GM18520 (cell line): ENCODE measurements around the gene ADD1.

Experiments
- ATAC-seq: cut with Tn5 transposase; IDR thresholded peaks from one replicate; pipeline ENCODE4 v1.9.1; 2021; ENCODE audit not compliant: unreplicated experiment

The ADD1 gene

DNA sequence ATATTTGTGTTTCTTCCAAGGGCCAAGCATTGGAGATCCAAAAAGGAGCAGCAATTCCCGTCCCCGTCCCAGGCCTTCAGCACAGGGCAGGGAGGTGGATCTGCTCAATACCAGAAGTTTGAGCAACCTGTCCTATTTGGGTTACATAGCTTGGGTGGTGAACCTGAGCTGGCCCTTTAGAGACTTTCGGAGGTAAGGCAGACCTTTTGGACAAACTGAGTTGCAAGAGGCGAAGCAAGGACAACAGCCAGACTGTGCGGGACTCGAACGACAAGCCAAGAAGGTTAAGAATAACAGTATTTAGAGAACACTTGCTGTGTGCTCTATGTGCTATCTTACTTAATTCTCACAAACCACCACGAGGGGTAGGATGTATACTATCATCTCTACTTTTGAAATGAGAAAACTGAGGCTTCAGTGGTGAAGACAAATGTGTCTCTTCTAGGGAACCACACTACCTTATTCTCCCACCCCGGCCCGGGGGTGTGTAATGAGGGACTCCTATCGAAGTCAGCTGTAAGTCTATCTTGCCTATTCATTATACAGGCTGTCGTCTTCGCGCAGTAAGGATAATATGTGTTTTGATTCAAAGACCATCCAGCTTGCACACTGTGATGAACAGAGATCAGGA lies 118.3 kb downstream of the ADD1 start:
- no peak for ATAC-seq

DNA sequence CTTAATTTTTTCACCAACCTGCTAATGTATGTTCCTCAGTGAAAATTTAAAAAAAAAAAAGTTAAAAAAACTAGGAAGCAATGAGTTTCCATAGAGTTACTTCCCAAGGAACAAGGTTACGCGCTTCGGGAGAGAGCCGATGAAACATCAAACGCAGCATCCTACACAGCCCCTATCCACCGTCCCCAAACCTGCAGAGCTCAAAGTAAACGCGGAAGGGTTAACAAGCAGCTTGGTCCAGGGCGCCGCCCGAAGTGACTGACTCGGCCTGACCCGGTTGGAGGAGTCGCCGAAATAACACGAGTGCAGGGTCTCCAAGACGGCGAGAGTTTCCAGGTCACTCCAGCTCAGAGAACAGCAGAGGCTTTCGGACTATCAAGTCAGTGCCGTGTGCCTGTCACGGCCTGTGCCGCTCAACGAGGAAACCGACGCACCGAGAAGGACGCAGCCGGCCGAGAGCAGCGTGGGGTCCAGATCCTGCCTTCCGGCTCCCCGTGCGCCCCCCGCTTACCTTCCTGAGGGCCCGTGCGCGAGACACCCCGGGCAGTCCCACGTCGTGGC lies 119.0 kb downstream of the ADD1 start:
- ATAC-seq = peak; percentile 5

DNA sequence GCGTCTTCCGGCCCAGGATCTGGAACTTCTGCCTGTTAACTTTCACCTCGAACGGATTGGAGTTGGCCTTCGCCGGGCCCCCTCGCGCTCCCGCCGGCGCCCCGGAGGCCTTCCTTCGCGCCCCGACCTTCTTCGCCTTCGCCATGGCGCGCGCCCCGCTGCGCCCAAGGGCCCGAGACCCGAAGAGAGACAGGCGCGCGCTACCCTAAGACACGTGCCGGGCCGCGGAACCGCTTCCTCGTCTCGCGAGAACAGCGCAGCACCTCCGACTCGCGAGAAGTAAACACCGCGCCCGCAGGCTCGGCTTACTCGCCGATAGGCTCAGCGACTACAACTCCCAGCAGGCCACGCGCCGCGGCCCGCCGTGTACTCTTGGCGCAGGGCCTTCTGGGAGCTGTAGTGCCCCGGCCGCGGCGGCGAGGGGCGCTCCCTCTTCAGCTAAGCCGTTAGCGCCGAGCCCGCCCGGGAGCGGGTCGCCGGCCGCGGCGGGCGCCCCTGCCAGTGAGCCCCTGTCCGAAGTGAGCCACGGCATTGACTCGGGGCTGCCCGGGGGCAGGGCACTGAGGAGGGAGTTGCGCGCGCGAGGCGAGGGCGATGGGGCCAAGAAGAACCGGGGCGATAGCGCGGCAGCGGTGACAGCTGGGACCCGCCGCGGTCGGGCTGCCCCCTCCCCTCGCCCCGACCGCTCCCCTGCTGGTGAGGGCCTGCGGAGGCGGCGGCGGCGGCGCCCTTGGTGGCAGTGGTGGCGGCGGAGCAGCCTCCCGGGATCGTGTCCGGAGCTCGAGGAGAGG lies 119.7 kb downstream of the ADD1 start, which contains the start of the genes GRK4 and NOP14:
TSS of gene GRK4 (plus strand) at position 397 of the 791 bp plus-strand sequence. CDS start 500 bp downstream, outside the sequence.
TSS of gene NOP14 (minus strand) at position 232 of the 791 bp plus-strand sequence. CDS start at position 145, 87 bp downstream.
- peak; percentile 90 for ATAC-seq

DNA sequence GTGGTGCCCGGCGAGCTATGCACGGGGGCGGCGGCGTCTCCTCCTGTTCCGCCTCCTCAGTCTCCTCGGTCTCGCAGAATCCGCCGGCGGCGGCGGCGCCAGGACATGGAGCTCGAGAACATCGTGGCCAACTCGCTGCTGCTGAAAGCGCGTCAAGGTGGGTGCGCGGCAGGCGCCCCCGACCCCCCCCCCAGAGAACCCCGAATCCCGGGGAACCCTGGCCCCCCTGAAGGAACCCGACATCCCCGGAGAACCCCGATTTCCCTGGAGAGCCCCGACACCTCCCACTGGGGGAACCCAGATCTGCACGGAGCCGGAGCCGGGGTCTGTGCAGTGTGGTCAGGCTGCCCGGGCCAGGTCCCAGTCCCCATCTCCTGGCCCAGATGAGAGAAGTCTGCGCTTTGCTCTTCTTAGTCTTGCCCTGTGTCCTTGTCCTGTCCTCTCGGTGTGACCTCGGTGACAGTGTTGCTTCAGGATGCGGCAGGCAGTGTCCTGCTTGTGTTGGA lies 120.4 kb downstream of the ADD1 start:
- no peak for ATAC-seq

GRCh38 chr4:2964706-2965258 lies 121.1 kb downstream of the ADD1 start:
- ATAC-seq = no peak

DNA sequence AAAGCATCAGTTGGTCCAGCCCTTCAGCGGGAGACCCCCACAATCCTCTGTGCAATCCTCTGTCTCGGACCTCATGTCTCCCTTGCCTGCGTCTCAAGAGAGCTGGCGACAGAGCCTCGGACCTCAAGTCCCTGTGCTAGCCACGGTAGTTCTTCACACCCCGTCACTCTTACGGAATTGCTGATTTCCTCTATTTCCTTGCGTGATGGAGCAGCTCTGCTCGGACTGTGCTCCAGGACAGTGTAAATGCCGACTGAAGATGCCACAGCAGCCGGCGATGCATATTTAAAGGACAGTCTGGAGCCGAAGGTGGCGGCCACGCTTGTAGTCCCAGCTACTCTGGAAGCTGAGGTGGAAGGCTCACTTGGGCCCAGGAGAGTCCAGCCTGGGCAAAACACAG lies 121.6 kb downstream of the ADD1 start:
- ATAC-seq = no peak

DNA sequence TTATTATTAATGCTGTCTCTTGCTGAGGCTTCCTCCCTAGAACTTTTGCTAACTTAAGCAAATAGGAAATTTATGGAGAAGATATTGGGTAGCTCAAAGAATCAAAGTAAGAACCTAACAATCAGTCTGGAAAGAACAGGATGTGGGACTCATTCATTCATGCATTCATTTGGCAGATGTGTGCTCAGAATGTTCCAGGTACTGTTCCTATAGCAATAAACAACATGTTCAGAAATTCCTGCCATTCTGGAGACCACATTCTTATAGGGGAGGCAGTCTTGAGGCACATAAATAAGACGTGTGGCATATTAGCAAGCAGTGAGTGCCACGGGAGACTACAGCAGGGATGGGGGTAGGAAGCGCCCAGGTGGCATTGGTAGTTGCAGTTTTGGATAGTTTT lies 124.7 kb downstream of the ADD1 start:
- ATAC-seq = no peak

DNA sequence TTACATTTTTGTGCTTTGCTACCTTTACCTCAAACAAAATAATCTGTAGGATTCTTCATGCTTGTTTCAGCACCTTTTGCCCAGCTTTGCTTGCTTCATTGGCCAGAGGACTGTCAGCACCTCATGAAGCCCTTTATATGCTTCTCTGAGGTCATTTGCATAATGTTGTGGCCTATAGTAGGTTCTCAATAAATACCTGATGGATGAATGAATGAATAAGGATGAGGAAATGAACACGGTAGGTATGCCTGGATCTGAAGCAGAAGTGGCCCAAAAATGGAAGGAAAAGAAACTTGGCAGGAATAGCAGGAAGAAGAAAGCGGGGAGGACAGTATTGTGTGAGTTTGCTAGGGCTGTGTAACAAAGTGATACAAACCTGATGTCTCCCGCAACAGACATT lies 127.6 kb downstream of the ADD1 start:
- ATAC-seq = no peak

DNA sequence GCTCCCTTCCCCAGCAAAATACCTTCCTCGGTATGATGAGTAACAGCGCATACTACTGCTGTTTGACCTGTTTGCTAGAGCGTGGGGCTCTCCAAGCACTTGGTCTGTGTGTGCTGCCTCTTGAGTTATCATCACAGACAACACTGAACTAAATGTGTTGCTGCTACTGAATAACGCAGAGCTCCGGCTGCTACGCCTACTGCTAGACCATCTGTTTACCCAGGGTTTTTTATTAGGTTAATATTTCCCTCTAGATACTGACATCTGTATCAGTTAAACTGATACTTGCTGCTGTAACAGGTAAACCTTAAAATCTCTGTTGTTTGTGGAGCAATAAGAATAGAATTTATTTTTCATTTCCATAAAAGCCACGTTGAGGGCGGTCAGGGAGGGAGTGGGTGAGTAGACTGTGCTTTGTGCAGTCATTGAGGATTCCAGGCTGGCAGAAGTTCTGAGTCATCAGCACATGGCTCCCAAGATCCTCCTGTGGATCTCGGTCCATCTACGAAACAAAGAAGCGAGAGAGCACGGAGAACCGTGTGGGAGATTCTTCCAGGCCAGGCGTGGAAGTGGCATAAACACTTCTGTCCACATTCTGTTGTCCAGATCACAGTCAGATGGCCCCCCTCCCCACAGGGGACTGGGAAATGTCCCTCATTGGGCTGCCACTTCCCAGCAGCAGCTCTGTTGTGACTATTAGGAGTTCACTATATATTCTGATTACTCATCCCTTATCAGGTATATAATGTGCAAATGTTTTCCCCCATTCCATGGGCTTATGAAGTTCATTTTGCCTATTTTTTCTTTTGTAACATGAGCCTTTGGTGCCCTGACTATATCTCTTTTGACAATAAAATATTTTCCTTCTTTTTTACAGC lies 133.8 kb downstream of the ADD1 start:
- no peak for ATAC-seq
